RCC 7860 (cell line): ENCODE results near the gene TP53BP2.

Source experiments
- DNase-seq: peaks from one replicate; pipeline ENCODE4 v3.0.0-alpha.2; 2015; ENCODE audit warnings: low spot score
- FAIRE-seq: peaks from 2 replicates; lab custom pipeline; 2012; peaks lifted over from hg19 to GRCh38; lab: Jason Lieb, UNC

TP53BP2 gene

GRCh38 chr1:223729906-223730305, 115.8 kb downstream of the TP53BP2 start:
- DNase-seq (no peak), FAIRE-seq (no peak)
